Measurements from ENCODE around the gene ADAMTS6.

GRCh38 chr5:65395526-65396155 lies 86.1 kb downstream of the ADAMTS6 start:
- TF ChIP-seq CTCF (IDR thresholded peaks at IDR 0.05; ENCODE audit: poor library complexity) (no peak), EZH2 (IDR thresholded peaks at IDR 0.05; ENCODE audit: borderline replicate concordance) (no peak)

Measured in hepatocyte (in vitro differentiated cells).